ENCODE data around the gene HARBI1.

The HARBI1 gene

DNA sequence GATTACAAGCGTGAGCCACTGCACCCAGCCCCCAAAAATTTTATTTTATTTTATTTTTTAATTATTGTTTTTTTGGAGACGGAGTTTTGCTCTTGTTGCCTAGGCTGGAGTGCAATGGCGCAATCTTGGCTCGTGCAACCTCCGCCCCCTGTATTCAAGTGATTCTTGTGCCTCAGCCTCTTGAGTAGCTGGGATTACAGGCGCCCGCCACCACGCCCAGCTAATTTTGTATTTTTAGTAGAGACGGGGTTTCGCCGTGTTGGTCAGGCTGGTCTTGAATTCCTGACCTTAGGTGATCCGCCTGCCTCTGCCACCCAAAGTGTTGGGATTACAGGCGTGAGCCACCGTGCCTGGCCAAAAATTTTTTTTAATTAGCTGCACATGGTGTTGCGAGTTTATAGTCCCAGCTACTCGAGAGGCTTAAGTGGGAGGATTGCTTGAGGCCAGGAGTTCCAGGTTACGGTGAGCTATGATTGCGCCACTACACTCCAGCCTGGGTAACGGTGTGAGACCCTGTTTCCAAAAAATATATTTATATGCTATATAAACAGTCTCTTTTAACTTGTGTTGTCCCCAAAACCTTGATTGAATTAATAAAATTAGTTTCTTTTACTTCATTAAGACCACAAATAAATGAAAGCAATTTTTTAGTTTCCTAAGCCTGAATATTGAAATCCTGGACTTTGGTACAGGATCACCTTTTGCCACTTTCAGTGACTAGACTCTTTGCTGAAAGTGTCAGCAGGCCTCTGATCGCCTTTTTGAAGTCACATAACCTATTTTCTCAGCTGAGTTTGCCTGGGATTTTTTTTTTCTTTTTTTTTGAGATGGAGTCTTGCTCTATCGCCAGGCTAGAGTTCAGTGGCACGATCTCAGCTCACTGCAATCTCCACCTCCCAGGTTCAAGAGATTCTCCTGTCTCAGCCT is 16.5 kb upstream of the HARBI1 start:
- DNase-seq (ENCODE audit: low read depth, low spot score): no peak

DNA sequence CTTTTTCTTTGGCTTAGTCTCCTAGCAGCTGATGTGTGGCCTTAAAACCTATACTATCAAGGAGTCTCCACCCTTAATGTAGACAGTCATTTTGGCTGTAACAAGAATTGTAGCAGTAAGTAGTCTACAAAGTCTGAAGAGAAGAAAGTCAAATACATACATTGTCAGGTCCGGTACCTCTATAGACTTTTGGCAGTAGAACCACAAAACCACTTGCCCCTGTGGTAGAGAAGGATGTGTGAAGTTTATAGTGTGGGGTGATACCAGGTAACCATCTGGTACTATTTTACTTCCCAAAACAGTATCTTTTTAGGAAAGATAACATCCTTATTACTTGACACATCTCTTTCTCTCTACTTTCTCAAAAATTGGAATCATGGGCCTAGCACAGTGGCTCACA is 15.5 kb upstream of the HARBI1 start:
- no peak for DNase-seq (ENCODE audit: low read depth, low spot score)

DNA sequence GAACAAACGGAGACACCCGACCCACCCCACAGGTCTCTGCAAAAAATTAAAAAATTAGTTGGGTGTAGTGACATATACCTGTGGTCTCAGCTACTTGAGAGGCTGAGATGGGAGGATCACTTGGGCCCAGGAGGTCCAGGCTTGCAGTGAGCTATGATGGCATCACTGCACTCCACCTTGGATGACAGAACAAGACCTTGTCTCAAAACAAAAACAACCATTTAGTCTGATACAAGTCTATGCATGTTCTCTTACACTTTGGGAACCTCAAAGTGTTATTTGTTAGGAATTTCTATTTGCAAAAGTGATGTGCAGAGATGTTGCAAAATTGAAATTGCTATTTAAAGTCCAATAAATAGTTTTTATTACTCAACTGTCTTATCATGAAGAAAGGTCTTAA is 14.6 kb upstream of the HARBI1 start:
- DNase-seq (ENCODE audit: low read depth, low spot score): no peak

DNA sequence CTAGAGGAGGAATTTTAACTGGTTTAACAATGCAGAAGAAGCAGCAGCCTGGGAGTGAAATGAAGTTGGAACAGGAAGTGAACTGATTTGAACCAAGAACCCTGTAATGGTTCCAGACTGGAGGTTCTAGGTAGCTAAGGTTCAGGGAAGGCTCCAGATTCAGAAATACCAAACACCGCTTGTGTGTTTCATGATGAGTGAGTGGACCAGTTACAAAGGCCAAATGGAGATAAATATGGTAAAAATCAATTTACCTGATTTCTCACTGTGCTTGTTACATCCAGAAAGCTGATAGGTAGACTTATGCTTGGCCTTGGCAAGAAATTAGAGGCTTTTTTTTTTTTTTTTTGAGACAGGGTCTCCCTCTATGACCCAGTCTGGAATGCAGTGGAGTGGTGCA is 13.2 kb upstream of the HARBI1 start:
- DNase-seq (ENCODE audit: low read depth, low spot score): no peak

DNA sequence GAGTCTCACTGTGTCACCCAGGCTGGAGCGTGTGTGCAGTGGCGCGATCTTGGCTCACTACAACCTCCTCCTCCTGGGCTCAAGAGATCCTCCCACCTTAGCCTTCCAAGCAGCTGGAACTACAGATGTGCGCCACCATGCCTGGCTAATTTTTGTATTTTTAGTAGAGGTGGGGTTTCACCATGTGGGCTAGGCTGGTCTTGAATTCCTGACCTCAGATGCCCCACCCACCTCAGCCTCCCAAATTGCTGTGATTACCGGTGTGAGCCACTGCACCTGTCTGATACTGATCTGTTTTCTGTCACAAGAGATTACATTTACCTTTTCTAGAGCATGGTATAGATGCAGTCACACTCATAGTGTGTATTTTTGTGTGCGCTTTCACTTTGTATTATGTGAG is 11.9 kb upstream of the HARBI1 start:
- no peak for DNase-seq (ENCODE audit: low read depth, low spot score)

DNA sequence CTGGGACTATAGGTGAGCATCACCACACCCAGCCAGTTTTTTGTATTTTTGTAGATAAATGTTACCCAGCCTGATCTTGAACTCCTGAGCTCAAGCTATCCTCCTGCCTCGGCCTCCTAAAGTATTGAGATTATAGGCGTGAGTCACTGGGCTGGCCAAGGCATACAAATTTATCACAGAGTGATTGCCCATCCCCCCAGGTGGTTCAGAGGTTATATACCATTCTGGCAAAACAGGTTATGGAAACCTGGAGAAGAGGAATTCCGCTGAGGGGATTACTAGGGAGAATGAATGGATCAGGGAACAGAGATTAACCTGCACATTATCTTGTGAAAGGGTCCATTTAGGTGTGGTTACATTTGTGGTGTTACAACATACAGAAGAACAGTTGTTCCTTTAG is 8.4 kb upstream of the HARBI1 start:
- DNase-seq (ENCODE audit: low read depth, low spot score): no peak

DNA sequence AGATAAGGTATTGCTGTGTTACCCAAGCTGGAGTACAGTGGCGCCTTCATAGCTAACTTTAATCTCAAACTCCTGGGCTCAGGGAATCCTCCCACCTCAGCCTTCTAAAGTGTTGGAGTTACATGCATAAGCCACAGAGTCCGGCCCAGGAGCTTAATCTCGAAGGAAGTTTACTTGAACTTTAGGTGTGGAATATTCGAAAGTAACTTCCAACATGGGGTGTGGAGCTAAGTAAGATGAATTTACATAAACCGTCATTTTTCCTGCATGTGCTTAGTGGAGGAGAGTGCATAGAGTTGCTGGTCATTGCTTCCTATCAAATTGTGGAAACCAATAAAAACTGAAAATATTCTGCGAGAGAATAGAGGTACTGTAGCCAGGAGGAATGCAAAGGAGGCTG is 1.8 kb upstream of the HARBI1 start:
- no peak for DNase-seq (ENCODE audit: low read depth, low spot score)

DNA sequence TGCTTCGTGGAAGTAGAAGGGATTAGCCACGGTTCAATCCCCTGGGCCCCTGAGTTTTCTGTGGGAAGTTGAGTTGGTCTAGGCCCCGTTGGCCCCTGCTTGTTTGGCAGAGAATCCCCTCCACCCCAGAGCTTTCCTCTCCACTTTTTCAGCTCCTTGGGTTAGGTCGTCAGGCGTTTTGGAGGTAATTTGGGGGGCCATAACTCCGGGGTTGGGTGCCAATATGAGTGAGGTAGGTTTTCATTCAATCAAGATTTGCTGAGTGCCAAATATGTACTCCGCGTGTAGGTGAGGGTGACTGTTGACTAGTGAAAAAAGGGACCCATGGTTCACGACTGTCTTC is 916 bp upstream of the HARBI1 start:
- no peak for DNase-seq (ENCODE audit: low read depth, low spot score)

DNA sequence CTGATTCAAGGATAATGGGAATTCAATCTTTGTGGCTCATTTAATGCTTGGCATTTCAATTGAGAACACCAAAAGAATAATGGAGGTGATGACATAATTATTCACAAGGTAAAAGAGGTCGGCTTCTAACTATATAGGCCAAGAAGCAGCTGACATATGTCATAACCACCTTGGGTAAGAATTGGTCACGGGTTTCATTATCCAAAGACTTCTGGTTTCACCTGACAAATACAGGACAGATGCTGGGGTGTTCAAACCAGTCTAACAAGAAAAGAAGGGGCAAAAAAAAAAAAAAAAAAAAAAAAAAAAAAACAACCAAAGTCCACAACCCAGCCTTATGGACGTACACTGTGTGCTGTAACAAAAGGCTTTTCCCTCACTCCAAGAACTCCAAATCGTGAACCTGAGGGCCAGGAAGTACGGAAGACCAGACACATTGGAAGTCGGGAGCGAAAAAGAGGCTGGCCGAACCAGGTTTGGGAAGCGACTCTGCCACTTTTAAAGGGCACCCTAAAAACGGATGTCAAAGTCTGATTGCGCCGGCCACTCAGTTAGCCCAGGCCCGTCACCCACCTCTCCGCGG is 385 bp downstream of the HARBI1 start:
- DNase-seq (ENCODE audit: low read depth, low spot score): no peak

DNA sequence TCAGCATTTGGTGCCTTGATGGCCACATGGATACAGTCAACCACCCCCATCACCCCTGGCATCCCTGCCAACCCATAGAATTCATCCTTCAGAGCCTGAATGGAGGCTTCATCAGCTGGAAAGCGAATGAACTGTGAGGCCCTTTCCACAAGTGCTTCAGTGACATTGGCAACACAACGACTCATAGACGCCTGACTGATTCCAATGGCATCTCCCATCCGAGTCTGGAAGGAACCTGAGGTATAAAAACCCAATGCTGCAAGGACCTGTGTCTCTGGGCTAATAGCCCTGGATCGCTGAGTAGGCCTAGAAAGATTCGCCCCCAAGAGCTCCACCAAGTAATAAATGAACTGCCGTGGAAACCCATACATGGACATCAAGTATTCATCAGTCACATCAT is 1.3 kb downstream of the HARBI1 start:
- DNase-seq (ENCODE audit: low read depth, low spot score): no peak

DNA sequence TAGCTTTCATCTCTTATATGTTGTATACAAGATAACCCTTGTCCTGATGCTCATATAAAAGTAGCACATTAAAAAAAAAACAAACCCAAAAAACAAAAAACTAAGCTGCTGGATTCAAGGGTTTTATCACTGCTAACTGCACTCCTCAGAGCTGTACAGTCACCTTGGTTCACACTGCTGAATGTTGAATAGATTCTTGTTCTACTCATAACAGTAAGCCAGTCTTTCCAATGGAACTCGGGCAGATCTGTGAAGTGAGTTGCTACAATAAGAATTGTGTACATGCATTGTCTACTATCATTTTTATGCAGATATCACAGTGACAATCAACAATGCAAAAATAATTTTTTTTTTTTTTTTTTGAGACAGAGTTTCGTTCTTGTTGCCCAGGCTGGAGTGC is 4.7 kb downstream of the HARBI1 start:
- no peak for DNase-seq (ENCODE audit: low read depth, low spot score)

DNA sequence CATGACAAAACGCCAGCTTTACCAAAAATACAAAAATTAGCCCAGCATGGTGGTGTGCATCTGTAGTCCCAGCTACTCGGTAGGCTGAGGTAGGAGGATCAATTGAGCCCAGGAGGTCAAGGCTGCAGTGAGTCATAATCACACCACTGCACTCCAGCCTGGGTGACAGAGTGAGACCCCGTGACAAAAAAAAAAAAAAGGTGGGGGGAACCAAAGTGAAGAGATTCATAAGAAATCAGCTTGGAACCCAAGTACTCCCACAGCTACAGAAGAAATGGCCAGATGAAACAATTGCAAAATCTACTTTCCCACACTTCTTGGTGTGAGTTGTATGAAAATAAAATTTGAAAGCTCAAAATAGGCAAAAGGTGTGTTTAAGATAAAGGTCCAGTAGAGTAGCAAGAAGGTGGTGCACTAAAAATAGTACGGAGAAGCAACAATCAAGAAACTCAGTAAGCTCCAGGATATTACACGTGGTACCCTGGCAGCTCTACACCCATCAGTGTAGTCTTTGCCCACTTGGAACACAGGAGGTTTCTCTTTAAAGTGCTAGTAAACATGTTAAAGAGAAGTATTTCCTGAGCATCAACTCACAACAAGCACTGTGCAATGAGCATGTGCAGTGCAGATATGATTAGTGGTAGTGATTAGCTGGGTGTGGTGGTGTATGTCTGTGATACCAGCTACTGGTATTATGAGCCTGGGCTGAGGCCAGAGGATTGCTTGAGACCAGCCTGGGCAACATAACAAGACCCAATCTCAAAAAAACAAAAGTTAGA is 5.3 kb downstream of the HARBI1 start:
- no peak for DNase-seq (ENCODE audit: low read depth, low spot score)

DNA sequence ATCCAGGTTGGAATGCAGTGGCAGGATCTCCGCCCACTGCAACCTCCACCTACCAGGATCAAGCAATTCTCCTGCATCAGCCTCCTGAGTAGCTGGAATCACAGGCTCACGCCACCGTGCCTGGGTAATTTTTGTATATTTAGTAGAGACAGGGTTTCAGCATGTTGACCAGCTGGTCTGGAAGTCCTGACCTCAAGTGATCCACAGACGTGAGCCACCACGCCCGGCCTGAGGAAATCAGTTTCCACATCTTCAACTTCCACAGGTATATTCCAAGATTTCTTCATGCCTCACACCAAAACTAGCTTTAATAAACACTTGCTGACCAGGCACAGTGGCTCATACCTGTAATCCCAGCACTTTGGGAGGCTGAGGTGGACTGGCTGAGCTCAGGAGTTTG is 7.6 kb downstream of the HARBI1 start:
- no peak for DNase-seq (ENCODE audit: low read depth, low spot score)

DNA sequence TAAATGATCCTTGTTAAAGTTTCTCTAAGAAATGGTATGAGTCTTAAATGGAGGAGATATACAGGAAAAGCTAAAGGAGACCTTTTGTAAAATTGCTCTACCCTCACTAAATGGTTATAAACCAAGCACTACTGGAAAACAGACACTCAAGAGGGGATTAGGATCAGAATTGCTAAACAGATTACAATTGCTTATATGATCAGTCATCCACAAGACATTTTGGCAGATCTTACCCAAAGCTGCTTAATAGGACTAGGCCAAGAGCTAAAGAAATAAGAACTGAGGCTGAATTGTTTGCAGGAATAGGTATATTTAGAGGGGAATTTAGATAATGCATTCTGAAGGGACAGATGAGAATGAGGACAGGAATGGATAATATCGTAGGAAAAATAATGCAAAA is 9.5 kb downstream of the HARBI1 start:
- DNase-seq (ENCODE audit: low read depth, low spot score): no peak

DNA sequence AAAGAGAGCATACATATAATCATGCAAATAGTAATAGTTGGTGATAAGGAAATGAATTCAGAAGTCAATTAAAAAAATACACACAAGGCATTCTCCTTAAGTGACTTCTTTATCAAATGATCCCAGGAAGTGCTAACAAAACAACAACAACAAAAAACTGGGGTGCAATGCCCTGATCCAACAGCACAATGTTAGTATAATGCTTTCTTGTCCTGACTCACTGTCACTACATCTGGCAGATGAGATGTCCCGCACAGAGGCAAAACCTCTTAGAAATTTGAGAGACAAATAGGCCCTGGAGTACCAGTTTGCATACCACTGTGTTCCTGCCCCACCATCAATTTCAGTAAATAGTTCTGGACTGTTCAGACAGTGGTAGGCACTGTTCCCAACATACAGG is 12.2 kb downstream of the HARBI1 start:
- no peak for DNase-seq (ENCODE audit: low read depth, low spot score)

DNA sequence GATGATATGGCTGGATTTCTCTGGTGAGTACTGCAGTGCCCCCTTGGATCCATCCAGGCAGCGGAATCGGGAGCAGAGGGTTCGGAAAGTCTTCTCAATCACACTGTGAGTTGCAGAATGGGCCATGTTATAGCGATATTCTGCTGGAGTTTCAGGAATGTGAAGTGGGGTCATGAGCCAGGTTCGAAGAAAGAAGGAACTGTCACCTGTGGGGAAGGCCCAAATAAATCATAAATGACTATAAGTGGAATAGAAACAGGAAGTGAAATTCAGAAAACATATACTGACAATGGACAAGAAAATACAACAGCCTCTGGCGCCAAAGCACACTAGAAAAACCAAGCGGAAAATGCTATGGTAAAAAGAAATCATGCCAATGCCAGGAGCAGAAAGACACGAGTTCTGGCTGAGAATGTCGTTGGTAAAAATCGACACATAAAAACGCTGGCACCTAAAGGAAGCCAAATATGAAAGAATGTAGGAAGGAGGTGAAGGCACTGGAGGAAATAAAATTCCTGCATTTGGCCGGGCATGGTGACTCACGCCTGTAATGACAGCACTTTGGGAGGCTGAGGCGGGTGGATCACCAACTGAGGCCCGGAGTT is 13.2 kb downstream of the HARBI1 start:
- no peak for DNase-seq (ENCODE audit: low read depth, low spot score)

DNA sequence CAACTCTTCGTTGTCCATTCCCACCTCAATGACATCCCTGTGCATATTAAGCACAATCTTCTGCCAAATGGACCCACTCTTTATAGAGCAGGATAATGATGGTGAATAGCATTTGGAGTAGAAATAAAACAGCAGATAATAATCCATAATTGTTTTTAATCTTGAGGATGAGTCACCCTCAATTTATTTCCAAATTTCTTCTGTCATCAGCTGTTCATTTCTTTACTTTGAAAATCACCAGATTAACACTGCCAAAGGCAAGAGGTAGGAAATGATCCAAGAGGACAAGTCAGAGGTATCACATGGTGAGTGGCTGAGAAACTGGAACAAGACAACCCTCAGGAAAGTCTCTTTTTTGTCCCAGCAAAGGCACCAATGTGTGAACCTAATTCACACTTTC is 15.9 kb downstream of the HARBI1 start:
- DNase-seq (ENCODE audit: low read depth, low spot score): no peak

DNA sequence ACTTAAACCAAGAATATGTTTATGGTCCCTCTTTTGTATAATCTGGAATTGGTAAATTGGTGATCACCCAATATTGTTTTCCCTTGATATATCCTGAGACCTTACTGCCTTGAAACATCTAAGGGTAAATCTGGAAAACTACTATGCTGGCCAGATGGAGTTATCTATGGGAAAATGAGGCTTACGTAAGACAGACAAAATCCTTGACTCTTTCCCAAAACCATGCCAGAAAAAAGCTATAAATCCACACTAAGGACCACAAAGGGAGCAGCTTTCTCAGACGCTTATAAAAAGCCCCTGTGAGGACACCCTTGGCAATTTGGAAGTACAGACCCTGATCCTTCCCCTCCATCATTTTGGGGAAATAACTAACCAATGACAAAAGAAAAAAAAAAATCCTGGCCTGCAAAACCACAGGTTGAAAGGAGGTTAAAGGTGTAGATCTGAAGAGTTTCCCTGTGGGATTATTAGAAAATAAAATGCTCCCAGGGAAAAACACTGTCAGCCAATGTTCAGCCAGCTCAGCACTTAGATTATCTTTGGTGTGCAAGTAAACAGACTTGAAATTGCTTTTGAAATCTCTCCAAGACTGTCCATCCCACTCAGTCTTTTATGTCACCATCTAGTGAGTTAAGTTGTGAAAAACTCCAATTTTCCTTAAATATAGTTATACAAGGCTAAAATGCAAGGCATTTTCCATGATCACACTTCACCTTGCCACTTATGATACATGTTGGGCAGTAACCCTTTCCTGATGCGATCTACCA is 16.6 kb downstream of the HARBI1 start:
- no peak for DNase-seq (ENCODE audit: low read depth, low spot score)

DNA sequence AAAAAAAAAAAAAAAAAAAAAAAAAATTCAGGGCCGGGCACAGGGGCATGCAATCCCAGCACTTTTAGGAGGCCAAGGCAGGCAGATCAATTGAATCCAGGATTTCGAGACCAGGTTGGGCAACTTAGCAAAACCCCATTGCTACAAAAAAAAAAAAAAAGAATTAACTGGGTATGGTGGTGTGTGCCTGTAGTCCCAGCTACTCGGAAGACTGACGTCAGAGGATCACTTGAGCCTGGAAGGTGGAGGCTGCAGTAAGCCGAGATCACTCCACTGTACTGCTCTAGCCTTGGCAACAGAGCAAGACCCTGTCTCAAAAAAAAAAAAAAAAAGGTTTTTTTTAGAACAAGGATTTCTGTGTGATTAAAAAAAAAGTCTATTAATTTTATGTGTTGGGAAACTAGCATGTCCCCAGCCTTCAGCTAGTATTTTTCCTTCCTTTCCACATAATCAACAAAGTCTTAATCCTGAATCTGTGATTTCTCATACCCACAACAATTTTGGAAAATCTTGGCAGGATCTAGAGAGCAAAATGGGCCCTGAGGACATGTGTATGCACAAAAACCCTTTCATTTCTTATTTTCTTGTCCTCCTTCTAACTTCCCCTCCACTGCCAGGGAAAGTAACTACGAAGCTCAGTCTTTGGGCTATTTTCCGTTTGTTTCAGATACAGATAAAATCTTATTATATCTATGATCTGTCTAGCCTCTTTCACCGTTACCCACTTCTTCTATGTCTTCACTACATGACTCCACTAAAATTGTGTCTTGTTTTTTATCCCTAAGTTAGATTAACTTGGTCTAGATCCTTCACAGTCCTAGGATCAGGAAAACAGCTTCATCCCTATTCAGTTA is 17.5 kb downstream of the HARBI1 start:
- no peak for DNase-seq (ENCODE audit: low read depth, low spot score)

DNA sequence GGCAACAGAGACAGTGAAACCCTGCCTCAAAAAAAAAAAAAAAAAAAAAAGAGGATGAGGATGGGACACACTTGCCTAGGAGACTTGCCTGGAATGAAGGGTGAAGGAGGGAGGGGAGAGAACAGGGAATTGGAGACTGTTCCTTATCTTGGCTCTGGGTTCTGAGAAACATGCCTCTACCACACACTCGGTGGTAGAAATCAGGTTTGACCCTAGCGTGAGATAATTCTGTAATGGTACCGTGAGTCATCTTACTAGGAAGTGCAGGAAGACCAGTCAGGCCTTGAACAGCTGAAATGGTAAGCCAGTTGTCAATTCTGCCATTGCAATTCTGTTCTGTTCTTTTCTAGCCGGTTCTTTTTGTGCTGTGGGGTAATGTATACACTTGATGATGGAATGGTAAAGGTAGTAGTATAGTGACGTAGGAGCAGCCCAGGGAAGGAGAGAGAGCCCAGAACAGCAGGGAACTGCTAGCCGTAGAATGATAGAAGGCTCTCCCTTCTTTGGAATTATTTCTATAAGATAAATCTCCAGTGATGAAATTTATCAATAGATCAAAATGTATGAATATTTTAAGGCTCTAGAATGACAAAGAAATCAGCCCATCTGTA is 19.3 kb downstream of the HARBI1 start:
- DNase-seq (ENCODE audit: low read depth, low spot score): no peak

Measured in brain pericyte (primary cell).